Prostate gland (tissue), 2 donors: ENCODE data around the gene CBX2. TPM values are rescaled to one million over a fixed set of nuclear protein-coding genes. Genes with fewer than 3 reads are reported as not detected.

ENCODE experiments used
- DNase-seq: peaks from one replicate; pipeline ENCODE4 v3.0.0-alpha.2; 2019; ENCODE audit warnings: low spot score
- H3K27ac ChIP-seq, 2 donors: fragments of 200-600 bp; sonication (generic); 2 replicates each; pipeline ENCODE4 v1.5.1; 2017 to 2019
- H3K27me3 ChIP-seq: fragments of 200-600 bp; sonication (generic); replicated peaks from 2 replicates; pipeline ENCODE4 v1.5.1; 2019; ENCODE audit not compliant: insufficient read depth
- H3K36me3 ChIP-seq, 2 donors: fragments of 200-600 bp; sonication (generic); 1 replicate in 1 of 2; 2 replicates in 1 of 2; pipeline versions ENCODE4 v1.5.1 to v1.8.1; 2017 to 2019
- H3K4me1 ChIP-seq: fragments of 200-600 bp; sonication (generic); replicated peaks from 2 replicates; pipeline ENCODE4 v1.5.1; 2019
- H3K4me3 ChIP-seq, 2 donors: fragments of 200-600 bp; sonication (generic); 2 replicates each; pipeline ENCODE4 v1.5.1; 2017 to 2019
- H3K9me3 ChIP-seq: fragments of 200-600 bp; sonication (generic); 2 replicates; pipeline ENCODE4 v1.5.1; 2017
- POLR2A ChIP-seq: fragments of 450-650 bp; IDR thresholded peaks from one replicate; pipeline ENCODE4 v1.6.1; 2016; ENCODE audit warnings: antibody characterized with exemption, mild to moderate bottlenecking
- POLR2AphosphoS5 ChIP-seq: sonication (generic); formaldehyde crosslinking; IDR thresholded peaks from one replicate; pipeline ENCODE4 v1.6.1; 2017; ENCODE audit warnings: antibody characterized with exemption
- WGBS: methylation state at CpG from one replicate; pipeline ENCODE4 v1.1.5; 2018; 5-methylcytosine and 5-hydroxymethylcytosine counted together
- intact Hi-C: fragments of 100-400 bp; cut with DNase I; formaldehyde crosslinking; loops from one replicate; pipeline ENCODE4 v1.14.2; 2022
- total RNA-seq, 2 donors: library from RNA; depleted of rRNA; stranded (reverse); fragments of >200 nt; gene quantifications; one replicate each; pipeline ENCODE4 v1.1.0, GENCODE V29; 2016
- TF ChIP-seq, protein P1 (sequence below), 4 experiments: fragments of 200-600 bp in 2 of 4; fragments of 450-650 bp in 2 of 4; sonication (generic) in 2 of 4; IDR thresholded peaks; 1 replicate in 3 of 4; 2 replicates in 1 of 4; pipeline ENCODE4 v1.5.1; 2016 to 2019; ENCODE audit warnings: antibody characterized with exemption in 4 of 4, mild to moderate bottlenecking in 2 of 4, moderate library complexity in 2 of 4

The CBX2 gene
- total RNA-seq, 2 donors from 2014 or later: 2.0 to 17.0 TPM

DNA sequence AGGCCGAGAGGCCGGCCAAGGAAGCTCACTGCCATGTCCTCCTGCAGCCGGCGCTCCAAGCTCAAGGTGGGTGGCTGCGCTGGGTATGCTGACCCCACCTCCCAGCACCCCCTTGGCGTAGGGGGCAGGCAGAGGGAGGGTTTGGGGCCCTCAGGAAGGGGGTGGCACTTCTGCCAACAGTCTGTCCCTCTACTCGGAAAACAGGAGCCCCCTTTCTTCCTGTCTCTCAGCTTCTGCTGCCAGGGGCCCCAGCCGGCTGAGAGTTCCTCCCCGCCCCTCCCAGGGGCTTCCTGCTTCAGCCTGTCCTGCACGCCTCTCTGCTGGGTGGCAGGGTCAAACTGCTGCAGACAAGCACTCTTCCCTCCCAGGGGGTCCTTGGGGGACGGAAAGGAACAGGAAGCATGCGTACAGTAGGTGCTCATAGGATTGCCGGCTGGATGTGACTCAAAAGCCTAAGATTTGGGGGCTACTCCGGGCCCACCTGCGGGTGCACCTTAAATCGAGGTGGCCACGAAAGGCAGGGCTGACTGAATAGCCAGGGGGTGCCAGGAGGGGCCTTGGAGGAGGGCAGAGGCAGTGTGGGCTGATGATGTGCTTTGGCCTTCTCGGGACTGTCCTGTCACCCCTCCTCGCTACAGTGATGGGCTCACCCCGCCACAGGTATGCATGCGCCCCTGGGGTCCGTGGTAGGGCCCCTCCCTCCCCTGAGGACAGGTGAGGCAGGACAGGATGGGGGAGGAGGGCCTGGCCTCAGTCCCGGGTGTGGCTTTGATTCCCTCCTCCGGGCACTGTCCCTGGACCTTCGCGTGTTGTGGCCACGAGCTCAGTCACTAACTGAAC lies 4.0 kb downstream of the CBX2 start:
- DNase-seq: no peak
- H3K9me3 ChIP-seq: no peaks in the 10 kb centered on the region
- peaks cover 7% of the 10 kb centered on the region for H3K4me1 ChIP-seq
- WGBS: 84% methylated on average over 27 of the region's 27 CpGs
- no peaks in the 10 kb centered on the region for H3K27me3 ChIP-seq
- TF ChIP-seq POLR2AphosphoS5: no peak
- TF ChIP-seq, protein P1, sequence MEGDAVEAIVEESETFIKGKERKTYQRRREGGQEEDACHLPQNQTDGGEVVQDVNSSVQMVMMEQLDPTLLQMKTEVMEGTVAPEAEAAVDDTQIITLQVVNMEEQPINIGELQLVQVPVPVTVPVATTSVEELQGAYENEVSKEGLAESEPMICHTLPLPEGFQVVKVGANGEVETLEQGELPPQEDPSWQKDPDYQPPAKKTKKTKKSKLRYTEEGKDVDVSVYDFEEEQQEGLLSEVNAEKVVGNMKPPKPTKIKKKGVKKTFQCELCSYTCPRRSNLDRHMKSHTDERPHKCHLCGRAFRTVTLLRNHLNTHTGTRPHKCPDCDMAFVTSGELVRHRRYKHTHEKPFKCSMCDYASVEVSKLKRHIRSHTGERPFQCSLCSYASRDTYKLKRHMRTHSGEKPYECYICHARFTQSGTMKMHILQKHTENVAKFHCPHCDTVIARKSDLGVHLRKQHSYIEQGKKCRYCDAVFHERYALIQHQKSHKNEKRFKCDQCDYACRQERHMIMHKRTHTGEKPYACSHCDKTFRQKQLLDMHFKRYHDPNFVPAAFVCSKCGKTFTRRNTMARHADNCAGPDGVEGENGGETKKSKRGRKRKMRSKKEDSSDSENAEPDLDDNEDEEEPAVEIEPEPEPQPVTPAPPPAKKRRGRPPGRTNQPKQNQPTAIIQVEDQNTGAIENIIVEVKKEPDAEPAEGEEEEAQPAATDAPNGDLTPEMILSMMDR (IDR thresholded peaks at IDR 0.05): no peak
- TF ChIP-seq POLR2A: no peak
- no peak overlapping the region for H3K4me3 ChIP-seq
- no peaks in the 10 kb centered on the region for H3K36me3 ChIP-seq
- intact Hi-C loops: no loop called here
- H3K27ac ChIP-seq: no peak overlapping the region

DNA sequence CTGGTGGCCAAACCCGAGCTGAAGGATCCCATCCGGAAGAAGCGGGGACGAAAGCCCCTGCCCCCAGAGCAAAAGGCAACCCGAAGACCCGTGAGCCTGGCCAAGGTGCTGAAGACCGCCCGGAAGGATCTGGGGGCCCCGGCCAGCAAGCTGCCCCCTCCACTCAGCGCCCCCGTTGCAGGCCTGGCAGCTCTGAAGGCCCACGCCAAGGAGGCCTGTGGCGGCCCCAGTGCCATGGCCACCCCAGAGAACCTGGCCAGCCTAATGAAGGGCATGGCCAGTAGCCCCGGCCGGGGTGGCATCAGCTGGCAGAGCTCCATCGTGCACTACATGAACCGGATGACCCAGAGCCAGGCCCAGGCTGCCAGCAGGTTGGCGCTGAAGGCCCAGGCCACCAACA lies 5.9 kb downstream of the CBX2 start:
- H3K27me3 ChIP-seq: no peaks in the 10 kb centered on the region
- H3K4me1 ChIP-seq: no peaks in the 10 kb centered on the region
- H3K36me3 ChIP-seq: no peaks in the 10 kb centered on the region
- no peaks in the 10 kb centered on the region for H3K9me3 ChIP-seq
- intact Hi-C loops: no loop called here
- WGBS: 94% methylated on average over 17 of the region's 18 CpGs
- no peak overlapping the region for H3K27ac ChIP-seq
- DNase-seq: no peak
- H3K4me3 ChIP-seq: no peak overlapping the region
- TF ChIP-seq, protein P1 (IDR thresholded peaks at IDR 0.05): no peak
- TF ChIP-seq POLR2A (no peak), POLR2AphosphoS5 (no peak)

DNA sequence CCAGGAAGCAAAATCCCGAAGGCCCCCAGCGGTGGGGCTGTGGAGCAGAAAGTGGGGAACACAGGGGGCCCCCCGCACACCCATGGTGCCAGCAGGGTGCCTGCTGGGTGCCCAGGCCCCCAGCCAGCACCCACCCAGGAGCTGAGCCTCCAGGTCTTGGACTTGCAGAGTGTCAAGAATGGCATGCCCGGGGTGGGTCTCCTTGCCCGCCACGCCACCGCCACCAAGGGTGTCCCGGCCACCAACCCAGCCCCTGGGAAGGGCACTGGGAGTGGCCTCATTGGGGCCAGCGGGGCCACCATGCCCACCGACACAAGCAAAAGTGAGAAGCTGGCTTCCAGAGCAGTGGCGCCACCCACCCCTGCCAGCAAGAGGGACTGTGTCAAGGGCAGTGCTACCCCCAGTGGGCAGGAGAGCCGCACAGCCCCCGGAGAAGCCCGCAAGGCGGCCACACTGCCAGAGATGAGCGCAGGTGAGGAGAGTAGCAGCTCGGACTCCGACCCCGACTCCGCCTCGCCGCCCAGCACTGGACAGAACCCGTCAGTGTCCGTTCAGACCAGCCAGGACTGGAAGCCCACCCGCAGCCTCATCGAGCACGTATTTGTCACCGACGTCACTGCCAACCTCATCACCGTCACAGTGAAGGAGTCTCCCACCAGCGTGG lies 6.5 kb downstream of the CBX2 start:
- Histone ChIP-seq H3K9me3 (no peaks in the 10 kb centered on the region), H3K4me3 (no peak overlapping the region), H3K27ac (no peak overlapping the region), H3K36me3 (no peaks in the 10 kb centered on the region), H3K27me3 (peaks cover 3% of the 10 kb centered on the region), H3K4me1 (no peaks in the 10 kb centered on the region)
- intact Hi-C loops: no loop called here
- no peak for DNase-seq
- TF ChIP-seq, protein P1 (IDR thresholded peaks at IDR 0.05): no peak
- TF ChIP-seq POLR2A (no peak), POLR2AphosphoS5 (no peak)
- 92% methylated on average over 29 of the region's 31 CpGs for WGBS

DNA sequence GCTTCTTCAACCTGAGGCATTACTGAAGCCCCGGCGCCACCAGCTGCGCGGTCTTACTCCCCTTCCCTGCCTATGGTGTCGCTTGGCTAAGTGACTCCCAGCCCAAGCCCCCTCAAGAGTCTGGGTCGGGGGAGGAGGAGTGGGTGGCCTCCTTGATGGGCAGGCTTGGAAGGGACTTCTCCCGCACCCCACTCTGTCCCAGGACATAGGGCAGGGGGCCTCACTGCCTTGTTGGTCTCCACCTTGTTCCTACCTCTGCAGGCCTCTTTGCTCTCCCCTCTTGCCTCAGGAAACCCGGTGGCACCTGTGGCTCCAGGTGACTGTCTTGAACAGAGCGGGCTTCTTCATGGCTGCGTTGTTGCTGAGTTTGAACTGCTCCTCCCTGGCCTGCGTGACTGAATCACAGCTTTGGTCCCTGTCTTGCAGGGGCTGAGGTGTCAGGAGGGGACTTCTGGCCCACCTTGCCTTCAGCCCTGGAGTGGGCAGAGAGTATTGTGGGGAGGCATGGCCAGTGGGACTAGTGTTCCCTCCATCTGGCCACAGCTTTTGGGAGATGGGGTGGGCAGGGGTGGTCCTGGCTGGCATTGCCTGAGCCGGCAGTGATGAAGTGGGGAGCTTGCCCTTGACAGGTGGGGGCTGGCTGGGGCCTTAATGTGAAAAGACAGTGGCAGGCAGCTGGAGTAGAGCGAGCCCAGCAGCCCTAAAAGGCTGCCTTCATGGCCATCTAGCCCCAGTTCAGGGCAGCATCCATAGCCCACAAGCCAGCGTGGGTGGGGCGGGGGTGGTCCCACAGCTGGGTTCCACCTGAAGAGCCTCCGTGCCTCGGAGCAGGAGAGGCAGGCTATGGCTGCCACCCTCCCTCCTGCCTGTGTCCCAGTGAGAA lies 7.3 kb downstream of the CBX2 start:
- intact Hi-C loops: no loop called here
- Histone ChIP-seq H3K4me3 (no peak overlapping the region), H3K9me3 (no peaks in the 10 kb centered on the region), H3K27ac (no peak overlapping the region), H3K27me3 (peaks cover 6% of the 10 kb centered on the region), H3K4me1 (no peaks in the 10 kb centered on the region), H3K36me3 (no peaks in the 10 kb centered on the region)
- TF ChIP-seq POLR2A: no peak
- no peak for TF ChIP-seq POLR2AphosphoS5
- TF ChIP-seq, protein P1 (IDR thresholded peaks at IDR 0.05): no peak
- no peak for DNase-seq
- WGBS: 97% methylated on average over 15 of the region's 17 CpGs
